Common myeloid progenitor, CD34-positive (primary cell): ENCODE data around the gene CSTB.
A peak's percentile ranks its signal among the peaks of the same experiment; 100 is the strongest.

ENCODE experiments used
- CTCF ChIA-PET: fragments of 350-600 bp; sonication (Branson Sonifier 250); formaldehyde crosslinking; loops from one replicate; lab custom pipeline; 2021; ENCODE audit warnings: antibody characterized with exemption; lab: Charles Lee
- POLR2A ChIA-PET: fragments of 350-600 bp; sonication (Branson Sonifier 250); formaldehyde crosslinking; loops from one replicate; lab custom pipeline; 2021; ENCODE audit warnings: antibody characterized with exemption; lab: Charles Lee
- DNase-seq, 3 donors: peaks; one replicate each; pipeline versions ENCODE4 v3.0.0 to v3.0.0-alpha.2; 2013
- H3K27ac ChIP-seq, 2 experiments: 1 replicate in 1 of 2; 2 replicates in 1 of 2; pipeline ENCODE4 v1.7.0; 2013; ENCODE audit warnings: inconsistent platforms in 2 of 2, low read length in 2 of 2, mild to moderate bottlenecking in 2 of 2, low read depth in 1 of 2, moderate library complexity in 1 of 2; ENCODE audit not compliant: severe bottlenecking in 2 of 2, insufficient read depth in 1 of 2, poor library complexity in 1 of 2
- H3K27me3 ChIP-seq, 5 experiments: replicated peaks in 2 of 5; 1 replicate in 3 of 5; 2 replicates in 2 of 5; pipeline versions ENCODE4 v1.6.1 to v1.7.0; 2013; ENCODE audit warnings: low read length in 4 of 5, mild to moderate bottlenecking in 2 of 5, moderate library complexity in 2 of 5, inconsistent platforms in 1 of 5; ENCODE audit not compliant: insufficient read depth in 5 of 5, control insufficient read depth in 4 of 5
- H3K36me3 ChIP-seq, 4 experiments: 1 replicate in 2 of 4; 2 replicates in 2 of 4; pipeline versions ENCODE4 v1.6.1 to v1.7.0; 2013; ENCODE audit warnings: low read length in 3 of 4, control low read depth in 1 of 4, mild to moderate bottlenecking in 1 of 4; ENCODE audit not compliant: control insufficient read depth in 4 of 4, insufficient read depth in 4 of 4
- H3K4me1 ChIP-seq, 4 experiments: 1 replicate in 3 of 4; 2 replicates in 1 of 4; pipeline versions ENCODE4 v1.6.1 to v1.7.1; 2013; ENCODE audit warnings: low read length in 3 of 4, mild to moderate bottlenecking in 3 of 4, control low read depth in 1 of 4, inconsistent platforms in 1 of 4, moderate library complexity in 1 of 4; ENCODE audit not compliant: control insufficient read depth in 4 of 4, insufficient read depth in 4 of 4; ENCODE audit errors: control extremely low read depth in 1 of 4
- H3K4me3 ChIP-seq, 7 experiments: 1 replicate in 4 of 7; 2 replicates in 3 of 7; pipeline versions ENCODE4 v1.5.1 to v1.7.0; 2013; ENCODE audit warnings: mild to moderate bottlenecking in 7 of 7, low read length in 6 of 7, moderate library complexity in 6 of 7, inconsistent platforms in 2 of 7, low read depth in 2 of 7, control low read depth in 1 of 7; ENCODE audit not compliant: insufficient read depth in 4 of 7, control insufficient read depth in 1 of 7; ENCODE audit errors: extremely low read depth in 1 of 7
- H3K9me3 ChIP-seq, 5 experiments: 1 replicate in 4 of 5; 2 replicates in 1 of 5; pipeline versions ENCODE4 v1.6.1 to v1.7.1; 2013; ENCODE audit warnings: low read length in 4 of 5, mild to moderate bottlenecking in 2 of 5, inconsistent platforms in 1 of 5, low read depth in 1 of 5, moderate library complexity in 1 of 5; ENCODE audit not compliant: control insufficient read depth in 4 of 5, insufficient read depth in 2 of 5; ENCODE audit errors: control extremely low read depth in 1 of 5
- WGBS: methylation state at CpG from one replicate; pipeline ENCODE4 v1.1.5; 2013; ENCODE audit not compliant: insufficient coverage; 5-methylcytosine and 5-hydroxymethylcytosine counted together

Gene CSTB

DNA sequence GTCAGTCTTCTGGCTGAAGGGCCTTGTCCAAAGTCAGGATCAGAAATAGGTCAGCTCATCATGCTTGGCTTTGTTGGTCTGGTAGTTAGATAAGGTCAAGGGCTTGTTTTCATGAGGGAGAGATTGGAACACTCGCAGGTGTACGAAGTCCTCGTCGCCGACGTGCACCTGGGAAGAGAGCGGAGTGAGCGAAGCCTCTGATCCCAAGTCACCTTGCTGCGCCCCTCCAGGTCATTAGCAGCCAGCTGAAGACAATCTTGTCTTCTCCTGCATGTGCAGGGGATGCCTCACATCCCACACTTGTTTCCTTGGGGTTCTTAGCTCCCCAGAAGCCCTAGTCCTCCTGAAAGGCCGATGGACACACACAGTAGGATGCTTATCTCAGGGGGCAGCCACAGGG lies 1.9 kb downstream of the CSTB start:
- no peak for DNase-seq
- 98% methylated on average over 10 of the region's 10 CpGs for WGBS
- no peaks in the 10 kb centered on the region for H3K27me3 ChIP-seq
- no peak overlapping the region for H3K27ac ChIP-seq
- ChIA-PET CTCF (interaction anchor here (1.5 kb wide), 1 partner anchor 19 kb away, joined by 3 read pairs; no protein-coding TSS in a partner anchor), POLR2A (no interaction called here)
- H3K9me3 ChIP-seq: no peaks in the 10 kb centered on the region
- H3K4me1 ChIP-seq: peaks cover 0 to 28% (median 18%) of the 10 kb centered on the region in 4 experiments
- no peak overlapping the region for H3K4me3 ChIP-seq
- peaks cover 2 to 23% (median 12%) of the 10 kb centered on the region in 4 experiments for H3K36me3 ChIP-seq

DNA sequence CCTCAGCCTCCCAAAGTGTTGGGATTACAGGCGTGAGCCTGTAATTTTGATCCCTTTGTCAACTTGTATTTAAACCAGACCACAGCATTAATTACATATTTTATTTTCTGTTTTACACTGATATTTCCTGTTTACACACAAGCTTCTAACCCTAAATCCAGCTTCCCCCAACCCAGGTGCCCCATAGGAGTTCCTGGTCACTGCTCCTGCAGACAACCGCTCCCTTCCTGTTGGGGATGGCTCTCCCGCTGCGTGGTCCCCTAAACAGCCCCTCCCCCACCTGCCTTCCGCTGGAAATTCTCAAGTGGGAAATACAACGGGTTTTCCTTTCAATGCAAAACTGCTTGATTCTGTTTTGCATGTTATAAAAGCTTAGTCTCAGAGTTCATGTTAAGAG lies 3.7 kb downstream of the CSTB start:
- H3K27me3 ChIP-seq: no peaks in the 10 kb centered on the region
- H3K4me1 ChIP-seq: peaks cover 0 to 31% (median 19%) of the 10 kb centered on the region in 4 experiments
- 90% methylated on average over 1 of the region's 6 CpGs for WGBS
- H3K4me3 ChIP-seq: no peak overlapping the region
- POLR2A ChIA-PET: interaction anchor here (1.1 to 1.2 kb wide), 2 partner anchors 17 to 113 kb away, joined by 3 read pairs; partner anchors contain the start of genes HSF2BP, RRP1 and RRP1B
- H3K27ac ChIP-seq: no peak overlapping the region
- H3K36me3 ChIP-seq: peaks cover 2 to 23% (median 12%) of the 10 kb centered on the region in 4 experiments
- CTCF ChIA-PET: interaction anchor here (1.1 to 1.4 kb wide), 2 partner anchors 17 to 166 kb away, joined by 3 to 4 read pairs; partner anchors contain the start of gene RRP1
- no peak for DNase-seq
- no peaks in the 10 kb centered on the region for H3K9me3 ChIP-seq

DNA sequence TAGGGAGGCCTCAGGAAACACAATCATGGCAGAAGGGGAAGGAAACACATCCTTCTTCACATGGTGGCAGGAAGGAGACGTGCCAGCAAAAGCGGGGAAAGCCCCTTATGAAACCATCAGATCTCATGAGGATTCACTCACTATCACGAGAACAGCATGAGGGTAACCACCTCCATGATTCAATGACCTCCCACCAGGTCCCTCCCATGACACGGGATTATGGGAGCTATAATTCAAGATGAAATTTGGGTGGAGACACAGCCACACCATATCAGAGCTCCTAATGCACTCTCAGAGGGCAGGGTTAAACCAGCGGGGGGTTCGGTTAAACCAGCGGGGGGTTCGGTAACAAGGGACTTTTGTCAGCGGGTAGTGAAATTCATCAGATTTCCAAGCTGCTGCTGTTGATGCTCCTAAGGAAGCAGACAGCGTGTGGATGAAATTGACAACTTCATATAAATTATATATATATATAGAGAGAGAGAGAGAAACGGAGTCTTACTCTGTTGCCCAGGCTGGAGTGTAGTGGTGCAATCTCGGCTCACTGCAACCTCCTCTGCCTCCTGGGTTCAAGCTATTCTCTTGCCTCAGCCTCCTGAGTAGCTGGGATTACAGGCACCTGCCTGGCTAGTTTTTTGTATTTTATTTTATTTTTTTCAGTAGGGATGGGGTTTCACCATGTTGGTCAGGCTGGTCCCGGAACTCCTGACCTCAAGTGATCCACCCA lies 4.2 kb downstream of the CSTB start:
- ChIA-PET POLR2A (interaction anchor here (1.1 to 1.2 kb wide), 2 partner anchors 18 to 113 kb away, joined by 3 read pairs; partner anchors contain the start of genes HSF2BP, RRP1 and RRP1B), CTCF (interaction anchor here (0.7 to 1.4 kb wide), 3 partner anchors 10 to 167 kb away, joined by 3 to 4 read pairs (median 4); partner anchors contain the start of gene RRP1)
- Histone ChIP-seq H3K4me3 (no peak overlapping the region), H3K9me3 (no peaks in the 10 kb centered on the region), H3K4me1 (peaks cover 0 to 31% (median 19%) of the 10 kb centered on the region in 4 experiments), H3K27ac (no peak overlapping the region), H3K27me3 (no peaks in the 10 kb centered on the region), H3K36me3 (peaks cover 2 to 23% (median 12%) of the 10 kb centered on the region in 4 experiments)
- 81% methylated on average over 11 of the region's 13 CpGs for WGBS
- peak in 2 of 3 donors; percentile 45 for DNase-seq

DNA sequence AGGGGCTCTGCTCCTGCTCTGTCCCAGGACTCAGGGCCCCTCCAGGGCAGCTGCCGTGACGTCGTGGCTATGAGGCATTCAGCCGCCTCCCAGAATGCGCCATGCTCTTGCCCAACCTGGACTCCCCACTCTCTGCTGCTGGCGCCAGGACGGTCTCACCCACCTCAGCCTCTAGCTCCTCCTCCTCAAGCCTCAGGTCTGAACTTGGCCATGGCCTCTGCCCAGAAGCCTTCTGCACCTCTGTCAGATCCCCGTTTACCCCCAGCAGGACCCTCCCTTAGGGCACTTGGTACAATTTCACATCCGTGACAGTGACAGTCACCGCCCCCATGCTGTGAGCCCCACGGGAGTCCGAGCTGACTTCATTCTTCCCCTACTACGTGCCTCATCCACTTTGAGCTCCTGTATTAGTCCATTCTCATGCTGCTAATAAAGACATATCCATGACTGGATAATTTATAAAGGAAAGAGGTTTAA lies 4.9 kb downstream of the CSTB start:
- no peak overlapping the region for H3K27ac ChIP-seq
- no peak for DNase-seq
- CTCF ChIA-PET: interaction anchor here (0.7 to 3.6 kb wide), 3 partner anchors 8 to 18 kb away, joined by 4 to 11 read pairs (median 4); partner anchors contain the start of gene RRP1
- H3K36me3 ChIP-seq: peaks cover 2 to 23% (median 12%) of the 10 kb centered on the region in 4 experiments
- 88% methylated on average over 10 of the region's 13 CpGs for WGBS
- peaks cover 0 to 31% (median 18%) of the 10 kb centered on the region in 4 experiments for H3K4me1 ChIP-seq
- H3K9me3 ChIP-seq: no peaks in the 10 kb centered on the region
- POLR2A ChIA-PET: interaction anchor here (0.6 kb wide), 1 partner anchor 500 kb away, joined by 3 read pairs; no protein-coding TSS in a partner anchor
- H3K27me3 ChIP-seq: no peaks in the 10 kb centered on the region
- no peak overlapping the region for H3K4me3 ChIP-seq

DNA sequence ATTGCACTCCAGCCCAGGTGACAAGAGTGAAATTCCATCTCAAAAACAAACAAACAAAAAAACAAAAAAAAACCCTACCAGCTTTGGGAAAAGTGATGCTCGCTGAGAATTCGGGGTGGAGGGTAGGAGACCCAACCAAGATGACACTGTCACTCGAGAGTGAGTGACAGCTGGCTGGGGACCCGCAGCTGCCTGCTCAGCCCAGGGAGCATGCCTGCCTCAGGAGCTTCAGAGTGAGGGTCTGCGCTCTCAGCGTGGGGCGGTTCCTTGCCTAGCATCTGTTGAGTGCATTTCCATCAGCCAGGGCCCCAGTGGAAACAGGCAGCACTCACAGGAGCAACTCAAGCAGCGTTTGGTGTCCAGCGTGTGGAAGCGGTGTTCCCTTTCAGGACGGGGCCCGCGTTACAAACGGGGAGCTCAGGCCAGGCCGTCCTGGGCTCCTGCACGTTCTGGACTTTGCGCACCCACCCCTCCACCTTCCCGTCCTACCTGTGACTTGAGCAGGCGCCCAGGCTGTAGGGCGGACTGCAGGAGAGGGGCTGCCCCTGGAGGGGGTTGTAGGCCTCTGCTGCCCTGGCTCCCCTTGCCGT lies 5.9 kb downstream of the CSTB start:
- Histone ChIP-seq H3K27ac (no peak overlapping the region), H3K36me3 (peaks cover 2 to 23% (median 12%) of the 10 kb centered on the region in 4 experiments), H3K27me3 (no peaks in the 10 kb centered on the region), H3K9me3 (no peaks in the 10 kb centered on the region), H3K4me1 (peaks cover 0 to 25% (median 9%) of the 10 kb centered on the region in 4 experiments), H3K4me3 (no peak overlapping the region)
- WGBS: 98% methylated on average over 20 of the region's 21 CpGs
- ChIA-PET CTCF (interaction anchor here (1.3 to 3.6 kb wide), 2 partner anchors 9 kb away, joined by 3 to 11 read pairs; no protein-coding TSS in a partner anchor), POLR2A (no interaction called here)
- DNase-seq: no peak

DNA sequence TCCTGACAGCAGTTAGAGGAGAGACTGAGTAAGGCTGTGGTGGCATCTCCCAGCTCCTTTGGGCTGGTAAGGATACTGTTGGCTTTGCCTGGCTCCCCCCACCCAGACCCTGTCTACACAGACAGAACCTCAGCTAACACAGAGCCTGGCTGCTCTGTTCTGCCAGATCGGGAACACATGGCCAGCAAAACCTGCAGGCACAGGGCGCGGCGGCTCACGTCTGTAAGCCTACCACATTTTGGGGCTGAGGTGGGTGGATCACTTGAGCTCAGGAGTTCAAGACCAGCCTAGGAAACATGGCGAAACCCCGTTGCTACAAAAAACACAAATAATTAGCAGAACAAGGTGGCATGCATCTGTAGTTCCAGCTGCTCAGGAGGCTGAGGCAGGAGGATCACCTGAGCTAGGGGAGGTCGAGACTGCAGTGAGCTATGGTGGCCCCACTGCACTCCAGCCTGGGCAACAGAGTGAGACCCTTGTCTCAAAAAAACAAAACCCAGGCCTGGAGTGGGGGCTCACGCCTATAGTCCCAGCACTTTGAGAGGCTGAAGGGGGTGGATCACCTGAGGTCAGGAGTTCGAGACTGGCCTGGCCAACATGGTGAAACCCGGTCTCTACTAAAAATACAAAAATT lies 6.7 kb downstream of the CSTB start:
- H3K4me3 ChIP-seq: no peak overlapping the region
- H3K4me1 ChIP-seq: peaks cover 0 to 20% (median 7%) of the 10 kb centered on the region in 4 experiments
- POLR2A ChIA-PET: no interaction called here
- H3K27me3 ChIP-seq: no peaks in the 10 kb centered on the region
- 98% methylated on average over 6 of the region's 11 CpGs for WGBS
- DNase-seq: no peak
- CTCF ChIA-PET: interaction anchor here (1.3 to 3.6 kb wide), 2 partner anchors 8 to 10 kb away, joined by 3 to 11 read pairs; no protein-coding TSS in a partner anchor
- no peaks in the 10 kb centered on the region for H3K9me3 ChIP-seq
- peaks cover 2 to 21% (median 12%) of the 10 kb centered on the region in 4 experiments for H3K36me3 ChIP-seq
- no peak overlapping the region for H3K27ac ChIP-seq
